B cell (primary cell): ENCODE results near the gene ITPKC.

Source experiments
- EZH2 ChIP-seq: IDR thresholded peaks from 2 replicates; pipeline ENCODE4 v1.6.1; 2012; ENCODE audit warnings: borderline replicate concordance, low read depth, mild to moderate bottlenecking, moderate library complexity, low read length; ENCODE audit not compliant: insufficient read depth, poor library complexity, severe bottlenecking
- TF ChIP-seq, protein P1 (sequence below): fragments of 200-600 bp; IDR thresholded peaks from one replicate; pipeline ENCODE4 v1.8.0; 2022; ENCODE audit warnings: antibody characterized with exemption, mild to moderate bottlenecking

GRCh38 chr19:40755248-40755624 is 38.3 kb downstream of the ITPKC start:
- TF ChIP-seq, protein P1, sequence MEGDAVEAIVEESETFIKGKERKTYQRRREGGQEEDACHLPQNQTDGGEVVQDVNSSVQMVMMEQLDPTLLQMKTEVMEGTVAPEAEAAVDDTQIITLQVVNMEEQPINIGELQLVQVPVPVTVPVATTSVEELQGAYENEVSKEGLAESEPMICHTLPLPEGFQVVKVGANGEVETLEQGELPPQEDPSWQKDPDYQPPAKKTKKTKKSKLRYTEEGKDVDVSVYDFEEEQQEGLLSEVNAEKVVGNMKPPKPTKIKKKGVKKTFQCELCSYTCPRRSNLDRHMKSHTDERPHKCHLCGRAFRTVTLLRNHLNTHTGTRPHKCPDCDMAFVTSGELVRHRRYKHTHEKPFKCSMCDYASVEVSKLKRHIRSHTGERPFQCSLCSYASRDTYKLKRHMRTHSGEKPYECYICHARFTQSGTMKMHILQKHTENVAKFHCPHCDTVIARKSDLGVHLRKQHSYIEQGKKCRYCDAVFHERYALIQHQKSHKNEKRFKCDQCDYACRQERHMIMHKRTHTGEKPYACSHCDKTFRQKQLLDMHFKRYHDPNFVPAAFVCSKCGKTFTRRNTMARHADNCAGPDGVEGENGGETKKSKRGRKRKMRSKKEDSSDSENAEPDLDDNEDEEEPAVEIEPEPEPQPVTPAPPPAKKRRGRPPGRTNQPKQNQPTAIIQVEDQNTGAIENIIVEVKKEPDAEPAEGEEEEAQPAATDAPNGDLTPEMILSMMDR = no peak
- no peak for TF ChIP-seq EZH2
